ENCODE measurements around the gene FZD4.

GRCh38 chr11:86950661-86950995 is 4.6 kb downstream of the FZD4 start:
- TF ChIP-seq POLR2A (IDR thresholded peaks at IDR 0.05): no peak
- TF ChIP-seq CTCF (IDR thresholded peaks at IDR 0.05): no peak

Measured in body of pancreas (tissue), 4 donors.